Fibroblast of pulmonary artery (primary cell): ENCODE results near the gene PCDHGA5.

ENCODE experiments used
- DNase-seq: peaks from one replicate; pipeline ENCODE4 v3.0.0-alpha.2; 2010; ENCODE audit warnings: low read depth
- H3K4me3 ChIP-seq: replicated peaks from 2 replicates; pipeline ENCODE4 v1.5.1; 2011; ENCODE audit warnings: low read depth, mild to moderate bottlenecking, control low read depth, low read length, moderate library complexity
- CTCF ChIP-seq: IDR thresholded peaks from 2 replicates; pipeline ENCODE4 v1.5.1; 2011; ENCODE audit warnings: mild to moderate bottlenecking, control low read depth, low read length, inconsistent platforms; ENCODE audit errors: missing control alignments

The PCDHGA5 gene

GRCh38 chr5:141355641-141356040 is 8.3 kb upstream of the PCDHGA5 start:
- no peak for TF ChIP-seq CTCF
- no peak for DNase-seq
- peak overlapping the region; percentile 47 for H3K4me3 ChIP-seq

DNA sequence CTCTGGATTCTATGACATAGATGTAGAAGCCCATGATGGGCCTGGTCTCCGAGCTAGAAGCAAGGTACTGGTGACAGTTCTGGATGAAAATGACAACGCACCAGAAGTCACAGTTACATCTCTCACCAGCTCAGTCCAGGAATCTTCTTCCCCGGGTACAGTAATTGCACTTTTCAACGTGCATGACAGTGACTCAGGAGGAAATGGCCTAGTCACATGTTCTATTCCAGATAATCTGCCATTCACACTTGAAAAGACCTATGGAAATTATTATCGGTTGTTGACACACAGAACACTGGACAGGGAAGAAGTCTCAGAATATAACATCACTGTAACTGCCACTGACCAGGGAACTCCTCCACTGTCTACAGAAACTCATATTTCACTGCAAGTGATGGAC is 7.8 kb upstream of the PCDHGA5 start:
- no peak overlapping the region for H3K4me3 ChIP-seq
- DNase-seq = no peak
- no peak for TF ChIP-seq CTCF

GRCh38 chr5:141356950-141357349 is 7.0 kb upstream of the PCDHGA5 start:
- no peak for TF ChIP-seq CTCF
- no peak overlapping the region for H3K4me3 ChIP-seq
- DNase-seq = no peak

- peak; percentile 44 for TF ChIP-seq CTCF
- peak within 1 kb of the TSS; percentile 47 for H3K4me3 ChIP-seq
- DNase-seq = peak; percentile 66
Measured at GRCh38 chr5:141359790-141360426, 4.1 kb upstream of the PCDHGA5 start, which contains the start of gene PCDHGB2. PCDHGB2 (plus strand) TSS chr5:141359994; CDS start chr5:141360136, 142 bp downstream.

- H3K4me3 ChIP-seq = no peak overlapping the region
- no peak for TF ChIP-seq CTCF
- no peak for DNase-seq
Measured at GRCh38 chr5:141360685-141361084, 3.3 kb upstream of the PCDHGA5 start.

- no peak for DNase-seq
- no peak overlapping the region for H3K4me3 ChIP-seq
- no peak for TF ChIP-seq CTCF
Measured at GRCh38 chr5:141362719-141363118, 1.2 kb upstream of the PCDHGA5 start.
